Measurements from ENCODE around the gene CLN3. TPM values are rescaled to one million over a fixed set of nuclear protein-coding genes. Genes with fewer than 3 reads are reported as not detected.

CLN3 gene
- total and polyA plus RNA-seq, 2 donors from 2014 or later, result 35.0 to 54.1 TPM

- no peaks in the 10 kb centered on the region for H3K27me3 ChIP-seq (ENCODE audit: control insufficient read depth, insufficient read depth, low read length)
- peak overlapping the region in 2 of 3 donors; percentile 60 to 65 for H3K4me3 ChIP-seq (ENCODE audit: low read length in 3 of 3)
- intact Hi-C loops (cut with DNase I), result no loop called here
- TF ChIP-seq CTCF (IDR thresholded peaks at IDR 0.05; ENCODE audit: borderline replicate concordance, extremely low read depth, insufficient read depth), result no peak
- H3K9ac ChIP-seq (ENCODE audit: low read length in 3 of 3), result peak overlapping the region in 2 of 3 donors; percentile 65 to 82
- H3K9me3 ChIP-seq (ENCODE audit: control insufficient read depth in 2 of 3, insufficient read depth in 1 of 3, low read length in 3 of 3), result no peaks in the 10 kb centered on the region
- peaks cover 0 to 7% (median 0%) of the 10 kb centered on the region in 3 donors for H3K4me1 ChIP-seq (ENCODE audit: control insufficient read depth in 2 of 3, insufficient read depth in 2 of 3, low read depth in 1 of 3, low read length in 3 of 3)
- peaks cover 0 to 2% (median 0%) of the 10 kb centered on the region in 3 donors for H3K36me3 ChIP-seq (ENCODE audit: control insufficient read depth in 2 of 3, insufficient read depth in 3 of 3, low read length in 3 of 3)
- FAIRE-seq (no peak), DNase-seq (no peak)
- peak overlapping the region; percentile 89 for H3K27ac ChIP-seq (ENCODE audit: low read depth in 2 of 2, low read length in 2 of 2)
Observed at GRCh38 chr16:28537964-28538732, 46.3 kb upstream of the CLN3 start.

- no peak for DNase-seq
- peaks cover 0 to 2% (median 0%) of the 10 kb centered on the region in 3 donors for H3K36me3 ChIP-seq (ENCODE audit: control insufficient read depth in 2 of 3, insufficient read depth in 3 of 3, low read length in 3 of 3)
- intact Hi-C loops (cut with DNase I), result no loop called here
- H3K27me3 ChIP-seq (ENCODE audit: control insufficient read depth, insufficient read depth, low read length), result no peaks in the 10 kb centered on the region
- H3K9me3 ChIP-seq (ENCODE audit: control insufficient read depth in 2 of 3, insufficient read depth in 1 of 3, low read length in 3 of 3), result no peaks in the 10 kb centered on the region
- H3K27ac ChIP-seq (ENCODE audit: low read depth in 2 of 2, low read length in 2 of 2), result no peak overlapping the region
- no peak for FAIRE-seq
- H3K4me3 ChIP-seq (ENCODE audit: low read length in 3 of 3), result peak overlapping the region in 2 of 3 donors; percentile 25 to 40
- peaks cover 0 to 7% (median 0%) of the 10 kb centered on the region in 3 donors for H3K4me1 ChIP-seq (ENCODE audit: control insufficient read depth in 2 of 3, insufficient read depth in 2 of 3, low read depth in 1 of 3, low read length in 3 of 3)
- TF ChIP-seq CTCF (IDR thresholded peaks at IDR 0.05; ENCODE audit: borderline replicate concordance, extremely low read depth, insufficient read depth), result no peak
- no peak overlapping the region for H3K9ac ChIP-seq (ENCODE audit: low read length in 3 of 3)
Observed at GRCh38 chr16:28537076-28537475, 45.2 kb upstream of the CLN3 start.

GRCh38 chr16:28534542-28535373 lies 42.9 kb upstream of the CLN3 start:
- FAIRE-seq, result no peak
- Histone ChIP-seq H3K36me3 (ENCODE audit: control insufficient read depth in 2 of 3, insufficient read depth in 3 of 3, low read length in 3 of 3) (peaks cover 0 to 2% (median 0%) of the 10 kb centered on the region in 3 donors), H3K9ac (ENCODE audit: low read length in 3 of 3) (no peak overlapping the region), H3K27me3 (ENCODE audit: control insufficient read depth, insufficient read depth, low read length) (no peaks in the 10 kb centered on the region), H3K9me3 (ENCODE audit: control insufficient read depth in 2 of 3, insufficient read depth in 1 of 3, low read length in 3 of 3) (no peaks in the 10 kb centered on the region), H3K4me1 (ENCODE audit: control insufficient read depth in 2 of 3, insufficient read depth in 2 of 3, low read depth in 1 of 3, low read length in 3 of 3) (peaks cover 0 to 7% (median 0%) of the 10 kb centered on the region in 3 donors), H3K27ac (ENCODE audit: low read depth in 2 of 2, low read length in 2 of 2) (no peak overlapping the region), H3K4me3 (ENCODE audit: low read length in 3 of 3) (no peak overlapping the region)
- intact Hi-C loops (cut with DNase I), result no loop called here
- DNase-seq, result no peak
- no peak for TF ChIP-seq CTCF (IDR thresholded peaks at IDR 0.05; ENCODE audit: borderline replicate concordance, extremely low read depth, insufficient read depth)
